Erythroblast (primary cell): ENCODE data around the gene ATG10.

Experiments
- GATA1 ChIP-seq: IDR thresholded peaks from 2 replicates; pipeline ENCODE4 v1.6.1; 2011; ENCODE audit warnings: low read depth, mild to moderate bottlenecking, control low read depth, low read length, moderate library complexity
- POLR2A ChIP-seq: IDR thresholded peaks from 2 replicates; pipeline ENCODE4 v1.6.1; 2011; ENCODE audit warnings: mild to moderate bottlenecking, low read length

- TF ChIP-seq POLR2A (no peak), GATA1 (no peak)
Observed at GRCh38 chr5:82277613-82277986, 305.8 kb downstream of the ATG10 start.
